Measurements from ENCODE around the gene CRYBB3. TPM values are rescaled to one million over a fixed set of nuclear protein-coding genes. Genes with fewer than 3 reads are reported as not detected.

Gene CRYBB3
- under 1 TPM in 6 of 10 donors, not detected in 4; 0.15 to 0.63 (median 0.27) TPM for polyA plus RNA-seq (ENCODE audit: insufficient read length in 10 of 10)
- long read RNA-seq, donor 1 = 0 reads
- long read RNA-seq, donor 2 = 0 reads
- long read RNA-seq, donor 3 = 0 reads
- long read RNA-seq, donor 4 = 0 reads
- long read RNA-seq, donor 5 = 0 reads
- long read RNA-seq, donor 6 = 0 reads
- long read RNA-seq, donor 7 = 0 reads
- long read RNA-seq, donor 8 = 0 reads
- long read RNA-seq, donor 9 = 0 reads

DNA sequence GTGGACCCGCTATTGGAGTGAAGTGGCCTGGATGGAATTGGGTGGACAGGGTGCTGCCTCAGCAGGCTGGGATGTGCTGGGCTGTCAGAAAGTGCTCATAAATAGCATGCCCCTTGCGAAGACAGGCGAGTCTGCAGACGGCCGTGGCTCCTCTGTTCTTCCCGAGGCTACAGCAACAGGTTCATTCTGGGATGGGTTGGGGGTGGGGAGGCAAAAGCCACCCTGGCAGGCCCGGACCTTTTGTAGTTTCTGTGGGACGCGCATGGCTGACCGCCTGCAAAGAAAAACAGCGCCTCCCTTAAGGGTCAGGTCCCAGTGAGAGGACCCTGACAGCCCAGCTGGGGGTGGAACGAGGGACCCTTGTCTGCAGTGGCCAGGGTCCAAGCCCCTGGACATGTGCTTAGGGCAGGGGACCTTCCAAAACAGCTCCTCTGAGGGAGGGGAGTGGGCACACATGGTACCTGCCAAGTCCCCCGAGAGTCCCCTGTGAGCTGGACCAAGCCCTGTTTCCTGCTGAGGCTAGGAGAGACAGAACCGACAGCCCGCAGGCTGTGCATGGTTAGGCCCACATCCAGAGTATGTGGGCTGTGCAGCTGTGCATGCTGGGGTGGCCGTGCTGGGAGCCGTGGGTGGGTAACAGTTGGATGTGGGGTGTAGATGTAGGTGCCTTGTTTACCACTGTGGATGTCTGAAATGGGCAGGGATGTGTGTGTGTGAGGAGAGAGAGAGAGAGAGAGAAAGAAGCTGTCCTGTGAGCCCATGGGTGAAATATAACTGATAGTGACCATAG is at the start of gene CRYBB3:
Gene CRYBB3, plus strand, starts transcription at position 128 of the 790 bp plus-strand sequence. CDS start 1,539 bp downstream, outside the sequence.
- DNase-seq = no peak

DNA sequence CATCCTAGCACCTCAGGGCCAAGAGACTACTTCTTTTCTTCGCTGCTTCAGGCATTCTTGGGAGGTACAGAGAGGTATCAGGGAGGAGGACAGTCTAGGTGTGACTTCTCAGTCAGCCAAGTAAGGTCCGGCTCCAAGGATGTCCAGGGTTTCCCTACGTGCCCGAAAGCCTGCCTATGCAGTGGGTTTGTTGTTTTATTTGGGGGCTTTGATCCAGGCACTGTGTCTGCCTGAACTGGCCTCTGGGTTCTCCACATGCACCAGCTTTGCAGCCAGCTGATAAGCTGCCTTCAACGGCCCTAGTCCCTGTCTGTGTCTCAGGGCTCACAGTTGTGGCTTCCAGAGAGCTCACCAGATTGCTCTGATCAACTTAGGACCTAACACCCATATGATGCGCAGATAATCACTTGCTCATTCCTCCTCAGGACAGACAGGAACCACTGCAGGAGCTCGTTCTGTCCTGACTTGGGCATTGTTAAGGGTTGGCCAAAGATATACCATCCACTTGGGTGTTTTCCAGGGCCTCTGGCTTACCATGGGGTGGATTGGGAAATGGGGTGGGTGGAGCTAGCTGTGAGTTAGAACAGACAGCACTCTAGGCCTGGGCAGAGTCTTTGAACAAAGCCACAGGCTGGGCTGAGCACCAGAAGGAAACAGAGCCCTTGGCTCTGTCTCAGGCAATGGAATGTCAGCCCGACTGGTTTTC is 45.5 kb upstream of the CRYBB3 start:
- peak in 1 of 3 donors; percentile 39 for DNase-seq

DNA sequence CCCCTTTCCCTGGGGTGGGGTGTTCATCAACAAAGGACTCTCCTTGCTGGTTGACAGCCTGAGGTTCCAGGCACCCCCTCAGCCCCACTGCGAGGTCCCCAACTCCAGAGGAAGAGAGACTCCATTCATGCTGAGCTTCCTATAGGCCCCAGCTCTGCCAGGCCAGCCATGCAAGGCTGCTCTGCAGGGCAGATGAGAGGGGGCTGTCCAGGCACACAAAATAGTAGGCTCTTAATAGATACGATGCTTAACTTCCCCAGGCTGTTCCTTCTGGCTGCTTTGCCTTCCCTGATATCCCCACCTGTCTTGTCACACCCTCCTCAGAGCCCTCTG is 45.0 kb upstream of the CRYBB3 start:
- DNase-seq = no peak

DNA sequence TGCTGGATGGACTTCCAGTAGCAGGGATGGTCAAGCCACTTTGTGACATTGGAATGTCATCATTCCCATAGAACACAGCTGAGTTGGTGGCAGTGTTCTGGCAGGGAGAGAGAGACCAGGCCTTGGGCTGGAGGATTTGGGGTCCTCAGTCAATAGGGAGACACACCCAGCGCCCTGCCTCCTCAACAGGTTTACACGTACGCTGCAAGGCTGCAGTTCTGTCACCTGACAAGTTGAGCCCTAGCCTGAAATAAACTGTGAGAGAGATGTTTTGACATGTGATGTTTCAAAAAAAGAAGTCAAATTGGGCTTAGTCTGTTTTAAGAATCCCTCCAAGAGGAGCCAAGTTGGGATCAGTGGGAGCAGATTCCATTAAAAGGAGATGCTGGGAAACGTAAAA is 42.9 kb upstream of the CRYBB3 start:
- DNase-seq = no peak

DNA sequence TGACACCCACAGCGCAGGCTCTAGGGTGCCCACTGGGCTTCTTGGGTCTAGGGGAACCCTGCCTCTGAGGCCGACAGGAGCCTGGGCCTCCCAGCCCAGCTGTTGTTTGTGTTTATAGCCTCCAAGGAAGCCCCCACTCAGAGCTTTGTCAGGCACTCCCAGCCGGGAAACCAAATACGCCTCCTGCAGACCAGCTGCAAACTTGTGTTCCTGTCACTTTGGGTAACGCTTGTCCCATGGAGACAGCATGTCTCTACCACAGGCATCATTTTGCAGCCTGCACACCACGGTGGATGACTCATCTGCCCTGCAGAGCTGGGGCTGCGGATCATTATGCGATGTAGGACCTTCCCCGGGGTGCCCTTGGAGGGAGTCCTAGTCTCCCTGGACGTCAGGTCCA is 40.6 kb upstream of the CRYBB3 start:
- DNase-seq = peak; percentile 57 to 71 (median 66)

DNA sequence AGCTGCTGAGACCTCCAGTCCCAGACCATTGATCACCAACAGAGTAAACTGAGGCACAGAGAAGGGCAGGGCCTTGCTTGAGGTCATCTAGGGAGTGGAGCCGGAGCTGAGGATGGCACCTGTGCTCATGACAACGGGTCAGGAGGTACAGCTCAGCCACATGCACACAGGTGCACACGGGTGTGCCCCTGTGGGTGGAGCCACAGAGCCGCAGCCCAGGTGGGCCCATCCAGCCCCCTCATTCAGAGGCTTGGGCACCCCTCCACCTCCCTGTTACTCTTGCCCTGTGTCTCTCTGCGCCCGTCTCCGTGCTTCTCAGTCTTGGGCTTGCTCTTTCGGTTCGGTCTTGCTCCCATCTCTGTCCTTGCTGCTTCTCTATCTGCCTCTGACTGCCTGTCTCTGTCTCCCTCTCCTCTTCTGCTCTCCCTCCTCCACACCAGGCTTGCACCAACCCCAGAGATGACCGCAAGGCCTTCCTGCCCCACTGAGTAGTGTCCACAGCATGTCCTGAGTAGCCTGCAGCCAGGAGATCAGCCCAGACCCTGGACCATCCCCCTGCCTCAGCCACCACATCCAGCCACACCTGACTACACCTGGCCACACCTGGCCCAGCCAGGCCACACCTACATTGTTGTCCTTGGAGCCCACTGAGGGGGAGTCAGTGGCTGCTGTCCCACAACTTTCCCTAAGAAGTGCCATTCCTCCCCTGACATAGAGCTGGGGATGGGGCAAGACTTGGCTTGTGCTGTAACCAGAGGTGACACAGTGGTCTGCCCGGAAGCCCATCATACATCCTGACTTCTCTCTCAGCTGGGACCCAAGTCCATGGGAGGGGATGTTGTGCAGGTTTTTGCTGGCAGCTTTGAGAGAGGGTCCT is 39.3 kb upstream of the CRYBB3 start:
- DNase-seq = no peak

DNA sequence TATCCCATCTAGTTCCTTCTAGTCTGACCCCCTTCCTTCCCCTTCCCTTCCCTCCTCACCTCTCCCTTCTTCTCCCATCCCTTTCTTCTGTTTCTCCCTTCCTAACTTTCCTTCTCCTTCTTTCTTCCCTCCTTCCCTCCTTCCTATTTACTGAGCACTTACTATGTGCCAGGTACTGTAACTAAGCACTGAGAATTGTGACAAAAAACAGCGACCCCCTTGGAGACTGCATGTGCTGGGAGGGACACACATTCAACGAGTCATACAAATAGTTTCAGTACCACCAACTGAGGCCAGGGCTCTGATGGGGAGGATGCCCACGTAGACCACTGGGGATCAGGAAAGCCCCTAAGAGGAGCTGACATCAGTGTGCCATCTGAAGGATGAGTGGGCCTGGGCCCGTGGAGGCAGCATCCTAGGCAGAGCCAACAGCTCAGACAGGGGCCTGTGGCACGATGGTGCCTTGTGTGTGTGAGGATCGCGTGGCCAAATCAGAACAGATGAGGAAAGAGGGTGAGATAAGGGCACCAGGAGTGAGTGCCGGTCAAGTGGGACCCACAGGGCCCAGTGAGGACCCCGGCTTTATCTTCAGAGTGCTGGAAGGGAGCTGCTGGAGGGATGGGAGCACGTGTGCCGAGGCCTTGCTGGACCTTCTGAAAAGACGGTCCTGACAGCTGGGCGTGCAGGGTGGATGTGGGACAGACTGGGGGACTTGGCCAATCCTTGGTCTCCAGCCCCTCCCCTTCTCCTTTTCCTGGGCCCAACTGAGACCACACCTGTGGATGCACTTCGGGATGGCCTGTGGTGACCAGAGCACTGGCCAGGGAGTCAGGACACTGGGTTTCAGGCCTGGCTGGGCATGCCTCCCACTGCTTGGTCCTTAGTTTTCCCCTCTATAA is 38.4 kb upstream of the CRYBB3 start:
- DNase-seq = no peak

DNA sequence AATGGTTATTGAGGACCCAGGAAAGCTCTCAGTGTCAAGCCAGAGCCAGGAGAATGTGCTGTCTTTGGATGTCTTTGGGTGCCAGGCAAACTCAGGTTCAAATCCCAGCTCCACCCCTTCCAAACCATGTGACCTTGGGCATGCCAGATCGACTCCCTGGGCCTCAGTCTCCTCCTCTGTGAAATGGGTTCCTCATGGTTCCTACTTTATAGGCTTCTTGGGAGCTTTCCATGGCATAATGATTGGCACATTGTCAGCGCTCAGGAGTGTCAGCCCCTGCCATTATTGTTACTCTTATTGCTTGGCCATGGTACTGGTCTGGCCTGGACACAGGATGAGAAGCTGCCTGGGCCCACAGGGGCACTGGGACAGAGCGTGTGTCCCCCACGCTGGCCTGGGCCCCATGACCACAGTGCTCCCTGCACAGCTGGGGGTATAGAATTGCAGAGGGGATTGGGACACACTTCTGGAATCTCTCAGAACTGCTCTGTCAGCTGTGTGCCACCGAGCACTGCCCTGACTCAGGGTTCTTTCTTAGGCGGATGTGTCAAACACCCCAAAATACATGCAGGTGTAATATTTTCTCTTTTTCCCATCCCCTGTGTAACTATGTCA is 37.6 kb upstream of the CRYBB3 start:
- DNase-seq = no peak

DNA sequence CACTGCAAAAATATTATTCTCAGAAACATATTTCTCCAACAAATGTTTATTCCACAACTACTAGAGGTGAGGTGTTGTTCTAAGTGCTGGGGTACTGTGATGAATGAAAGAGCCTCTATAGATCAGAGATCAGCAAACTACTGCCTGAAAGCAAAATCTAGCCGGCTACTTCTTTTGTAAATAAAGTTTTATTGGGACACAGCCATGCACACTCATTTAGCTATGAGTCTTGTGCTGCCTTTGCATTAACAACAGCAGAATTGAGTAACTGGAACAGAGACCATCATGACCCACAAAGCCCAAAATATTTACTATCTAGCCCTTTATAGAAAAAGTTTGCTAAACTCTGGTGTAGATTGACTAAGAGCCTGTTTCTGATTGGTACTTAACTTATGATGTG is 37.1 kb upstream of the CRYBB3 start:
- no peak for DNase-seq

DNA sequence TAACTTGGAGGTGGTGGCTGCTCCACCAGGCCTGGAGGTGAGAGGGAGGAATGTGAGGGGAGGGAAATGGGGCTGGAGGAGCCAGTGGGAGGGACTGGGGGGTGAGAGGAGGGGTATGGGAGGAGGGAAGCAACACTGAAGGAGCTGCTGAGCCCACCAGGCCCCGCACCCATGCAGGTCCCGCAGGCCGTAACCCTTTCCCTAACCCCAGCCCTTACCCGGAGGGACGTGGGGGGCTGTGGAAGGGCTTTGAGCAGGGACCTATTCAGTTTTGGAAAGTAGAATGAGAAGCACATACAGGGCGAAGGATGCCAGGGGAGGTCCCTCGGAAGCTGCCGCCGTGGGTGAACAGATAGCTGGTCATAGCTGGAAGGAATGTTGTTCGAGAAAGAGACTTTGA is 33.9 kb upstream of the CRYBB3 start:
- DNase-seq = no peak

DNA sequence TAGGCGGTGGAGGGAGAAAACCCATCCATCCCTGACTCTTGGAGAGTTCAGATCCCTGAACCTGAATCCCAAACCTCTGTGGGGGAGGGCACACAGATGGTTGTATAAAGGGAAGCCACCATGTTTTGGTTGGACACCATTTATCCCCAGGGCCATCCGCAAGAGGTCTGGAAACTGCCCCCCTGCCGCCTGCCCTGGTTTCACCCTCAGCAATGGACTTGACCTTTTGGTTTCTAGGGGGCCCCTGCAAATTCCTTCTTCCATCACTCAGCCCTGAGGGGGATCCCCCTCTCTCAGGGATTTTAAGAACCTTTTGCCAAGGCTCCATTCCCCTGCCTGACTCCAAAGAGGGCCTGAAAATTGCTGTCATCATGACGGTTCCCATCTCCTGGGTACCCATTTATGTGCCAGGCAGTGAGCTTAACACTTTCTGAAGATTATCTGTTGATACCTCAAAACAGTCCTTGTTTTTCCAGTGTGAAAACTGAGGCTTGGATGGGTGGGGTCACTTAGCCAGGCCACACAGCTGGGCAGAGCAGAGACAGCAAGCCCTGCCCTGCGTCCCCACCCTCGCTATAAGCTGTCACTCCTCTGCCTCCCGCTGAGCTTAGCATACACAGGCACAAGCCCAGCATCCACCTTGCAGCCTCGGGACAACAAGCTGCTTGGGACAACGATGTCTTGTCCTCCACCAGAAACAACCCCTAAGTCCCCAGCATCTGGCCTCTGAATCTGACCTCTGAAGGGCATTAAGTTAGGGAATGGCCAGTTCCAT is 33.2 kb upstream of the CRYBB3 start:
- DNase-seq = no peak

DNA sequence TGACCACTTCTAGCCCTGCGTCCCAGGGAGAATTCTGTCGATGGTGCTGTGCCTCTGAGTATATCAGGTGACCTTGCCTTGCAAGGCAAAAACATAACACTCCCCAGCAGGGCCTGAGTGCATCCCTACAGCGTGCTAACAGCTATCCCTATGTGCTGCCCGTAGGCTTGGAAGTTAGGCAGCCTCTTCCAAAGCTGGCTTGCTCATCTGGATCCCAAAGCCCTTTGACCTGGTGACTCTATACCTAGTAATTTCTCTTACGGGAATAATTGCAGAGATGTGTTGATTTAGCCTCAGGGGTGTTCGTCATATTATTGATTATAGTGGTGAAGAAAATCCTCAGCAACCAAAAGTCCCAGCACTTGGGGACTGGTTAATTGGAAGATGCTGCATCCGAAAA is 32.6 kb upstream of the CRYBB3 start:
- no peak for DNase-seq

DNA sequence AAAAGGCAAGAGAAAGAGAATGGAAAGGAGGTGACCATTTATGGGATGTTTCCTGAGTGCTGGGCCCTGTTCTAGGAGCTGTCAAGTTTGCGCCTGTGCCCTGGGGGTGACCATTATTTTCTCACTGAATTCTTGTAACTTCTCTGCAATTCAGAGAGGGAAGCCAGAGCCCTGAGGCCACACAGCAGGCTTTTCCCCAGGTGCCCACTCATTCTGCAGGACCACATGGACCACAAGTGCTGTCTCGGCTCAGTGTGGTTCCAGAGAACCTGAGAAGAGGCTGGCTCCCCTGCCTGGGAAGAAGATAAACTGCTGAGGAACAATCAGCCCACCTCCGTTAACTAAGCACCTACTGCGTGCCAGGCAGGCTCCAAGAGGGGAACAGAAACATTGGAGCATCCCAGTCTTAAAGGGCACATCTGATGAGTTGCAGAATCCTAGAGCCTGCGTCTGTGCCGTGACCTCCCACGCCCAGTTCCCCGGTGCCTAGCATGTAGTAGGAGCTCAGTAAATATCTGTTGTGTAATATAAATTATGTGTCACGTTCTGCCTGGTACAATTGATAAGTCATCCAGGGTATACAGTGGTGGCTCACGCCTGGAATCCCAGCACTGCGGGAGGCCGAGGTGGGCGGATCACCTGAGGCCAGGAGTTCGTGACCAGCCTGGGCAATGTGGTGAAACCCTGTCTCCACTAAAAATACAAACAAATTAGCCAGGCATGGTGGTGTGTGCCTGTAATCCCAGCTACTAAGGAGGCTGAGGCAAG is 31.6 kb upstream of the CRYBB3 start:
- DNase-seq = no peak

DNA sequence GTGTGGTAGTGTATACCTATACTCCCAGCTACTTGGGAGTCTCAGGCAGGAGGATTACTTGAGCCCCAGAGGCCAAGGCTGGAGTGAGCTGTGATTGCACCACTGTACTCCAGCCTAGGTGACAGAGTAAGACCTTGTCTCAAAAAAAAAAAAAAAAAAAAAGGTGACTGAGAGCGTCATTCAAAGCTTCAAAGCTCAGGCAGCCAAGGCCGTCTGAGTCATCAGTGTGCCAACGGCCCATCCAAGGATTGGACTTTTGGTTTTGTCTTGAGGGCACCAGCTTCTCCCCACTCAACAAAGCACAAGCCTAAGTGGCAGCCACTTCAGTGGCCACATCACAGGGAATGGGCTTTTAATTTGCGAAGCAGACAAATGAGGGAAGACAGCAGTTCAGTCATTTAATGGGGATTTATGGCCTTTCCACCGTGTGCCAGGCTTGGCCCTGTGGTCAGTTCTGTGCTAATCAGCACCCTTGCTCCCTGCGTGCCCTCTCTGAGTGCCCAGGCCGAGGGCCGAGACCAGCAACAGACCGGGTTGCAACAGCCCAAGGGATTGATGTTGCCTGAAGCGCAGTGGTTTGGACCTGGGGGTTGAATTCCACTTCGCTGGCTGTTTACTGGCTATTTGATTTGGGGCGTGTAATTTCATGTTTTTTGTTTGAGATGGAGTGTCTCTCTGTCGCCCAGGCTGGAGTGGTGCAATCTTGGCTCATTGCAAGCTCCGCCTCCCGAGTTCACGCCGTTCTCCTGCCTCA is 30.2 kb upstream of the CRYBB3 start:
- DNase-seq = no peak

DNA sequence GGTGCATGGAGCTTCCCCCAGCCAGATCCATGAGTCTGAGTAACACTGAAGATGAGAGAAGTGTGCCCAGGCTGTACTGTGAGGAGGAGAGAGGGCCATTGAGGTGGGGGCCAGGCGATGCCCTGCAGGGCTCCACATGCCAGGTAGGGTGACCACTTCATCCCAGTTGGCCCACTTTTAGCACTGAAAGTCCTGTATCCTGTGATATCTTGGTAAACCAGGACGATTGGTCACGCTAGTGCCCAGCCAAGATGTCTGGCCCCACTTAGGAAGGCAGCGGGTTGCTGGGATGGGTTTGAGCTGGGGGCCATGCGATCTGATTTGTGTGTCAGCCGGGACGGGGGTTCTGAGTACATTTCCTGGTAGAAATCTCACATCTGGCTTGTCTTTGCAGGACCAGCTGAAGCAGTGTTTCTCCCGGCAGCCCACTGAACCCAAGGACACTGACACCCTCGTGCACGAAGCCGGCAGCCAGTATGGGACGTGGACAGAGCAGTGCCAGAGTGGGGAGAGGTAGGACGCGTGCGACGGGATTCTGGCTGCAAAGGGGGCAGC is 29.2 kb upstream of the CRYBB3 start:
- DNase-seq = no peak

DNA sequence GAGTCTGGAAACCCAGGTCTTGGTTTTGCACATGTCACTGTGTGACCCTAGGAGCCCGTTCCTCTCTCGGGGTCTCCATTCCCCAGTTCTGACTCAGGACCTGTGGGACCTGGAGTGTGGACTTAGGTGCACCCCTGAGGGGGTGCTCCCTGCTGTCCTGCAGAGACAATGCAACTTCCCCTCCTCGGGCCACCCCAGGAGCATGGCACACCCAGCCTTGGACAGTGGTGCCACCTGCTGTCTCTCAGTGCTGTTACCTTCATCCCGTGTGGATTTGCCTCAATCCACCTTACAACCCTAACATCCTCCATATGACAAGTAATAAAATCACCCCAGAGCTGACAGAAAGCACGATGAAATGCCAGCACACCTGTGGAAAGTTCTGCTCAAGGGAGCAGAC is 27.5 kb upstream of the CRYBB3 start:
- DNase-seq = no peak

DNA sequence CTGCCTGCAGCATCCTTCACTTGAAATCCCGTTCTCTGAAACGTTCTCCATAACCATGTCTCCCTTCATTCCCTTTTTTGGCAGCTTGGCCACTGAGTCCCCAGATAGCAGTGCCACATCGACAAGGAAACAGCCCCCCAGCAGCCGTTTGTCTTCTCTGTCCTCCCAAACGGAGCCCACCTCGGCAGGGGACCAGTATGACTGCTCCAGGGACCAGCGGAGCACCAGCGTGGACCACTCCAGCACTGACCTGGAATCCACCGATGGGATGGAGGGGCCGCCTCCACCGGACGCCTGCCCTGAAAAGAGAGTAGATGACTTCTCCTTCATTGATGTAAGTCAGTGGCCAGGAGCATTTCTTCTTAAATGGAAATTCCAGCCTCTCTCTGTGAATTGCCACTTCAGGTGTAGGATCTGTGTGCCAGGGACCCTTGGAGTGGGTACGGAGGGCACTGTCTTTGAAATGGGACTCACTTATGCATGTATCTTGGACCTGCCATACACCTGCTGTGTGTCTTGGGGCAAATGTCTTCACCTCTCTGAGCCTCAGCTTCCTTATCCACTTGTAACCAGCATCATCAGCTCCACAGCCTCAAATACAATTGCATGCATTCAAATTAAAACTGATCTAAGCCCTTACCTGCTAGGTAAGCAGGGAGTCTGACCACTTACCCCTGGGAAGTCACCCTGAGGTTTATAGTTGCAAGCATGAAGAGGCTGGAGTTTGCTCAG is 25.3 kb upstream of the CRYBB3 start:
- DNase-seq = no peak
